ENCODE data around the gene EYS.

Gene EYS

DNA sequence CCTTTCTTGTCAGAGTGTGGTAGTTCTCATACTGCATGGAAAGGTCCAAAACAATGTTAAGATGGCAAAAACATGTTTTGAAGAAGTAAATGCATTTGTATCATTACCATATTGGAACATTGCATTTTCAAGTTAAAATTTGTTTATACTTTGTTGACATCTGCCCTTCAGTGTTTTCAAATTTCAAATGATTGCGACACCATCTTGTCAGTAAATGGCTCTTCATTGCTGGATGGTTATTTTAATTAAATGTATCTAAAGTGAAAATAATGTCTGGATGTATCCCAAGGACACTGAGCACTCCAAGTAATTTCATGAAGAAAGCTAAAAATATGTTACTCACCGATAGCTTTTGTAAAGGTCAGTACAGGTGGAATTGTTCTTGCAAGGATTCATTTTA, 761.6 kb downstream of the EYS start:
- TF ChIP-seq, protein P1, sequence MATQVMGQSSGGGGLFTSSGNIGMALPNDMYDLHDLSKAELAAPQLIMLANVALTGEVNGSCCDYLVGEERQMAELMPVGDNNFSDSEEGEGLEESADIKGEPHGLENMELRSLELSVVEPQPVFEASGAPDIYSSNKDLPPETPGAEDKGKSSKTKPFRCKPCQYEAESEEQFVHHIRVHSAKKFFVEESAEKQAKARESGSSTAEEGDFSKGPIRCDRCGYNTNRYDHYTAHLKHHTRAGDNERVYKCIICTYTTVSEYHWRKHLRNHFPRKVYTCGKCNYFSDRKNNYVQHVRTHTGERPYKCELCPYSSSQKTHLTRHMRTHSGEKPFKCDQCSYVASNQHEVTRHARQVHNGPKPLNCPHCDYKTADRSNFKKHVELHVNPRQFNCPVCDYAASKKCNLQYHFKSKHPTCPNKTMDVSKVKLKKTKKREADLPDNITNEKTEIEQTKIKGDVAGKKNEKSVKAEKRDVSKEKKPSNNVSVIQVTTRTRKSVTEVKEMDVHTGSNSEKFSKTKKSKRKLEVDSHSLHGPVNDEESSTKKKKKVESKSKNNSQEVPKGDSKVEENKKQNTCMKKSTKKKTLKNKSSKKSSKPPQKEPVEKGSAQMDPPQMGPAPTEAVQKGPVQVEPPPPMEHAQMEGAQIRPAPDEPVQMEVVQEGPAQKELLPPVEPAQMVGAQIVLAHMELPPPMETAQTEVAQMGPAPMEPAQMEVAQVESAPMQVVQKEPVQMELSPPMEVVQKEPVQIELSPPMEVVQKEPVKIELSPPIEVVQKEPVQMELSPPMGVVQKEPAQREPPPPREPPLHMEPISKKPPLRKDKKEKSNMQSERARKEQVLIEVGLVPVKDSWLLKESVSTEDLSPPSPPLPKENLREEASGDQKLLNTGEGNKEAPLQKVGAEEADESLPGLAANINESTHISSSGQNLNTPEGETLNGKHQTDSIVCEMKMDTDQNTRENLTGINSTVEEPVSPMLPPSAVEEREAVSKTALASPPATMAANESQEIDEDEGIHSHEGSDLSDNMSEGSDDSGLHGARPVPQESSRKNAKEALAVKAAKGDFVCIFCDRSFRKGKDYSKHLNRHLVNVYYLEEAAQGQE (IDR thresholded peaks at IDR 0.05; ENCODE audit: insufficient read depth in 1 of 2, low read depth in 2 of 2, low read length in 2 of 2), result no peak

DNA sequence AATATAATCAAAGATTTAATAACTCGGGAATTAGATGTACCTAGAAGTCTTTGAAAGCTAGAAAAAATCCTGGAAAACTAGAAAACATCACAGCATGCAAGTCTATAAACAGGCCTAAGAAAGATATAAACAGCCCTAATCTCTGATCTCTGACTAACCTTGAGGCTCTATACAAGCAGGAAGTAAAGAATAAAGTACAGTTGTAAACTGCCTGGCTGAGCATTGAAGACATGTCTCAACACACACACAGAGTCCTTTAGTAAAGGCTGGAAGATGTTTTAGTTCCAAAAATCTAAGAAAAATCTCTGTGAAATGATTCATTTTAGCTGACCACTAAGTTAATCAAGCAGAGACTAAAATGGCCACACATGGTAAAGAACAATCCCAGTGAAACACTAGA, 774.5 kb downstream of the EYS start:
- TF ChIP-seq SIN3A (IDR thresholded peaks at IDR 0.05; ENCODE audit: borderline replicate concordance, insufficient read depth, low read length) (no peak), TAF1 (IDR thresholded peaks at IDR 0.05; ENCODE audit: borderline replicate concordance, insufficient read depth, low read length) (no peak), FOXP2 (optimal IDR thresholded peaks at IDR 0.05; ENCODE audit: borderline replicate concordance, extremely low read depth, extremely low read length, insufficient read depth) (no peak), POLR2AphosphoS5 (IDR thresholded peaks at IDR 0.05; ENCODE audit: low read depth, low read length) (no peak)
- TF ChIP-seq, protein P1 (IDR thresholded peaks at IDR 0.05; ENCODE audit: insufficient read depth in 1 of 2, low read depth in 2 of 2, low read length in 2 of 2), result no peak

DNA sequence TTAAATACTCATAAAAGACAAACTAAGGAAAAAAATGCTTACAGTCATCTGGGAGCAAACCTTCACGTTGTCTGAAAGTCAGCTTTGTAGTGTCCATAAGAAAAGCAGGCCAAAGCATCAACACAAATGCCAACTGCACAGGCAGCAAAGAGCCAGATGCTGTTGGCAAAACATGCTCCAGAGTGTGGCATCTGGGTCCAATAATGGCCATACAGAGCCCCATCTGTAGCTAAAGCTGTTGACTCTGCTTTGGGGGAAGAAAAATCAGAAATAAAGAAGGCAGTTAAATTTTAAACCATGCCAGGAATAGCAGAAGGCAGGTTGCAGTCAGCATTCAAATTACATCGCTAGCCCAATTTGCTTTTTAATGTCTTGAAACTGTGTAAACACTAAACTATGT, 776.3 kb downstream of the EYS start:
- TF ChIP-seq POLR2AphosphoS5 (IDR thresholded peaks at IDR 0.05; ENCODE audit: low read depth, low read length) (no peak), FOXP2 (optimal IDR thresholded peaks at IDR 0.05; ENCODE audit: borderline replicate concordance, extremely low read depth, extremely low read length, insufficient read depth) (no peak), TAF1 (IDR thresholded peaks at IDR 0.05; ENCODE audit: borderline replicate concordance, insufficient read depth, low read length) (no peak), SIN3A (IDR thresholded peaks at IDR 0.05; ENCODE audit: borderline replicate concordance, insufficient read depth, low read length) (no peak)
- TF ChIP-seq, protein P1 (IDR thresholded peaks at IDR 0.05; ENCODE audit: insufficient read depth in 1 of 2, low read depth in 2 of 2, low read length in 2 of 2), result no peak

DNA sequence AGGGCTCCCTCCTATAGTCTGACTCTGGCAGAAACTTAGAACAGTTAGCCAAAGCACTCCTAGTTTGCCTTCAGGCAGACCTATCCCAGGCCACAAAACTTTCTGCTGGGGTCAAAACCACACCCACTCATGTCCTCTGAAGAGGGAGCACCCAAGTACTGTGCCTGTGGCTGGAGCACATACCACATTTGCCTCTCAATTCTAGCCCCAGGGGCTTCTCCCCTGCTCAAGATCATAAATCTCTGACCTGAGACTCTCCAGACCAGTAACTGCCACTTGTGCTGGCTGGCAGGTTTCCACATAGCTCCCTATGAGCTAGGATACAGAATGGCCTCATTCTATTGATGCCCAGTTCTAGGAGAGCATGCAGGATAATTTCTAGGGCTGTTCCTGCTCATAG, 781.0 kb downstream of the EYS start:
- TF ChIP-seq POLR2AphosphoS5 (IDR thresholded peaks at IDR 0.05; ENCODE audit: low read depth, low read length) (no peak), FOXP2 (optimal IDR thresholded peaks at IDR 0.05; ENCODE audit: borderline replicate concordance, extremely low read depth, extremely low read length, insufficient read depth) (no peak), TAF1 (IDR thresholded peaks at IDR 0.05; ENCODE audit: borderline replicate concordance, insufficient read depth, low read length) (no peak), SIN3A (IDR thresholded peaks at IDR 0.05; ENCODE audit: borderline replicate concordance, insufficient read depth, low read length) (no peak)

DNA sequence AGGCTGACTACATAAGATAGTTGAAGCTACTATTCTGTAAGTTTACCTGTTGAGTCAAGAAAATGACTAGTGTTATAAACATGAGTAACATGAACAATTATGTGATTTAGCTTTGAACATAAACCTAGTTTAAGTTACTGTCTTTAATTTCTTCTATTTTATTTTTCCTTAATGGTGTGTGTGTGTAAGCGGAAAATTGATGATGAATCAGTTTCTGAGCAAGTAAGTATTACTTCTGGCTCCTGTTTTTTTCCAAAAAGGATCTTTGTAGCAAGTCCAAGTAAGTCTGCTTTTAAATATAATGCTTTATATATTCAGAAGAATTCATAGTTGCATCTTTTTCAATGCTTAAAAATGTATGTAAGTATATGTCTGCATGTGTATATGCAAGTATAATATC, 786.8 kb downstream of the EYS start:
- TF ChIP-seq FOXP2 (optimal IDR thresholded peaks at IDR 0.05; ENCODE audit: borderline replicate concordance, extremely low read depth, extremely low read length, insufficient read depth), result no peak
- TF ChIP-seq, protein P1 (IDR thresholded peaks at IDR 0.05; ENCODE audit: insufficient read depth in 1 of 2, low read depth in 2 of 2, low read length in 2 of 2), result no peak
- no peak for TF ChIP-seq POLR2AphosphoS5 (IDR thresholded peaks at IDR 0.05; ENCODE audit: low read depth, low read length)
